ENCODE results near the gene HRH1. TPM values are rescaled to one million over a fixed set of nuclear protein-coding genes. Genes with fewer than 3 reads are reported as not detected.

The HRH1 gene
- total RNA-seq, 1 donor from 2014 or later = 0.90 TPM

- H3K4me3 Mint-ChIP-seq (ENCODE audit: unreplicated experiment) = no peak overlapping the region
- H3K4me1 Mint-ChIP-seq (ENCODE audit: unreplicated experiment) = peaks cover 7% of the 10 kb centered on the region
- peaks cover 31% of the 10 kb centered on the region for H3K36me3 Mint-ChIP-seq (ENCODE audit: low read depth, unreplicated experiment)
- peak overlapping the region; percentile 33 for H3K27ac Mint-ChIP-seq (ENCODE audit: unreplicated experiment)
- TF ChIP-seq, protein P1, sequence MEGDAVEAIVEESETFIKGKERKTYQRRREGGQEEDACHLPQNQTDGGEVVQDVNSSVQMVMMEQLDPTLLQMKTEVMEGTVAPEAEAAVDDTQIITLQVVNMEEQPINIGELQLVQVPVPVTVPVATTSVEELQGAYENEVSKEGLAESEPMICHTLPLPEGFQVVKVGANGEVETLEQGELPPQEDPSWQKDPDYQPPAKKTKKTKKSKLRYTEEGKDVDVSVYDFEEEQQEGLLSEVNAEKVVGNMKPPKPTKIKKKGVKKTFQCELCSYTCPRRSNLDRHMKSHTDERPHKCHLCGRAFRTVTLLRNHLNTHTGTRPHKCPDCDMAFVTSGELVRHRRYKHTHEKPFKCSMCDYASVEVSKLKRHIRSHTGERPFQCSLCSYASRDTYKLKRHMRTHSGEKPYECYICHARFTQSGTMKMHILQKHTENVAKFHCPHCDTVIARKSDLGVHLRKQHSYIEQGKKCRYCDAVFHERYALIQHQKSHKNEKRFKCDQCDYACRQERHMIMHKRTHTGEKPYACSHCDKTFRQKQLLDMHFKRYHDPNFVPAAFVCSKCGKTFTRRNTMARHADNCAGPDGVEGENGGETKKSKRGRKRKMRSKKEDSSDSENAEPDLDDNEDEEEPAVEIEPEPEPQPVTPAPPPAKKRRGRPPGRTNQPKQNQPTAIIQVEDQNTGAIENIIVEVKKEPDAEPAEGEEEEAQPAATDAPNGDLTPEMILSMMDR (IDR thresholded peaks at IDR 0.05; ENCODE audit: unreplicated experiment) = no peak
- no peaks in the 10 kb centered on the region for H3K27me3 Mint-ChIP-seq (ENCODE audit: unreplicated experiment)
- DNase-seq (ENCODE audit: low spot score) = no peak
- H3K9me3 Mint-ChIP-seq (ENCODE audit: unreplicated experiment) = no peaks in the 10 kb centered on the region
These were observed 152.7 kb downstream of the HRH1 start for GRCh38 chr3:11306817-11307589.

DNA sequence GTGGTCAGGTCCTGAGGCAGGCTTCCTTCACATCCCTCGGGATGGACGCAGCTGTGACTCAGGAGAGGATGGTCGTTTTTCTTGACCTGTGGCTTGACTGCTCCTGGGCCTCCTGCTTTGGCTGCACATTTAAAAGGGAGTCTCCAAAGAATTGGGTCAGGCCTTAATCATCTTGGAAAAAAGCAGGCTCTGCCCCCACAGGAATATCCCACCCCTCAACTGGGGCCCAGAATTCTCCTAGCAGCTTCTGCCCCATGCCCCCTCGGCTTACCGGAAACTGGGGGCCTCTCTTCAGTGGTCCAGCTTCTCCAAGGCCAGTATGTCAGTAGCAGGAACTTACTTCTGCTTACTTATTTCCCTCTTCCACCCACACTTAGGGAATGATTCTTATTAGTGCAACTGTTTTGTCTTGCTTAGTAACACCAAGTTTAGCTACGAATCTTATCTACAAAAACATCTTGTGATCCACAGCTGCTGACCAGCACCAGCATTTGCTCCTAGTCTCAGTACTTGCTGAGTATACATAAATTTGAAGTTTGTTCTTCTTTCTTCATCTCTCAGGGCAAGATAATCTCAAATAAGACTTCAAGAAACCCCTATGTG, 153.6 kb downstream of the HRH1 start:
- Mint-ChIP-seq H3K9me3 (ENCODE audit: unreplicated experiment) (no peaks in the 10 kb centered on the region), H3K36me3 (ENCODE audit: low read depth, unreplicated experiment) (peaks cover 28% of the 10 kb centered on the region), H3K4me1 (ENCODE audit: unreplicated experiment) (peaks cover 7% of the 10 kb centered on the region), H3K4me3 (ENCODE audit: unreplicated experiment) (no peak overlapping the region), H3K27me3 (ENCODE audit: unreplicated experiment) (no peaks in the 10 kb centered on the region), H3K27ac (ENCODE audit: unreplicated experiment) (no peak overlapping the region)
- TF ChIP-seq, protein P1 (IDR thresholded peaks at IDR 0.05; ENCODE audit: unreplicated experiment) = no peak
- DNase-seq (ENCODE audit: low spot score) = no peak

- H3K4me3 Mint-ChIP-seq (ENCODE audit: unreplicated experiment) = no peak overlapping the region
- no peak for DNase-seq (ENCODE audit: low spot score)
- peaks cover 29% of the 10 kb centered on the region for H3K36me3 Mint-ChIP-seq (ENCODE audit: low read depth, unreplicated experiment)
- no peaks in the 10 kb centered on the region for H3K9me3 Mint-ChIP-seq (ENCODE audit: unreplicated experiment)
- TF ChIP-seq, protein P1 (IDR thresholded peaks at IDR 0.05; ENCODE audit: unreplicated experiment) = no peak
- no peaks in the 10 kb centered on the region for H3K27me3 Mint-ChIP-seq (ENCODE audit: unreplicated experiment)
- no peak overlapping the region for H3K27ac Mint-ChIP-seq (ENCODE audit: unreplicated experiment)
- peaks cover 3% of the 10 kb centered on the region for H3K4me1 Mint-ChIP-seq (ENCODE audit: unreplicated experiment)
These were observed 156.0 kb downstream of the HRH1 start for GRCh38 chr3:11310258-11310657.

- no peak overlapping the region for H3K4me3 Mint-ChIP-seq (ENCODE audit: unreplicated experiment)
- no peaks in the 10 kb centered on the region for H3K27me3 Mint-ChIP-seq (ENCODE audit: unreplicated experiment)
- H3K9me3 Mint-ChIP-seq (ENCODE audit: unreplicated experiment) = no peaks in the 10 kb centered on the region
- H3K36me3 Mint-ChIP-seq (ENCODE audit: low read depth, unreplicated experiment) = peaks cover 36% of the 10 kb centered on the region
- TF ChIP-seq, protein P1 (IDR thresholded peaks at IDR 0.05; ENCODE audit: unreplicated experiment) = no peak
- no peak for DNase-seq (ENCODE audit: low spot score)
- no peak overlapping the region for H3K27ac Mint-ChIP-seq (ENCODE audit: unreplicated experiment)
- no peaks in the 10 kb centered on the region for H3K4me1 Mint-ChIP-seq (ENCODE audit: unreplicated experiment)
These were observed 157.9 kb downstream of the HRH1 start for GRCh38 chr3:11312166-11312565.

Other genes starting within 250 kb of the HRH1 start
- gene SLC6A1, start 161.7 kb upstream of the HRH1 start, total RNA-seq (ENCODE audit: unreplicated experiment) = 7.5 TPM
- gene ATG7, start 117.9 kb downstream of the HRH1 start, total RNA-seq (ENCODE audit: unreplicated experiment) = 30.6 TPM

Measured in endothelial cell (in vitro differentiated cells).